HepG2 (cell line): Measurements from ENCODE around the gene NEURL3. TPM values are rescaled to one million over a fixed set of nuclear protein-coding genes. Genes with fewer than 3 reads are reported as not detected.

Experiments
- HNF4G ChIP-seq, 2 experiments: sonication (generic) in 1 of 2; formaldehyde crosslinking in 1 of 2; IDR thresholded peaks; 2 replicates each; pipeline versions ENCODE4 v1.4.0 to v1.6.1; 2011 to 2020; ENCODE audit warnings: borderline replicate concordance in 2 of 2, low read depth in 2 of 2, mild to moderate bottlenecking in 2 of 2, low read length in 1 of 2, missing genetic modification reagents in 1 of 2, moderate library complexity in 1 of 2
- HNRNPL ChIP-seq: fragments of 200-400 bp; formaldehyde crosslinking; IDR thresholded peaks from 2 replicates; pipeline ENCODE4 v1.6.1; 2017; ENCODE audit warnings: mild to moderate bottlenecking, low read depth, low read length
- IRX3 ChIP-seq: sonication (generic); formaldehyde crosslinking; IDR thresholded peaks from 2 replicates; pipeline ENCODE4 v1.8.1; 2023; ENCODE audit warnings: mild to moderate bottlenecking, low read depth, missing genetic modification reagents, borderline replicate concordance
- MED1 ChIP-seq: sonication (generic); formaldehyde crosslinking; IDR thresholded peaks from 2 replicates; pipeline ENCODE4 v1.4.0; 2020; ENCODE audit warnings: missing genetic modification reagents
- RAD51 ChIP-seq: fragments of 450-650 bp; IDR thresholded peaks from 2 replicates; pipeline ENCODE4 v1.6.1; 2016; ENCODE audit warnings: borderline replicate concordance
- SALL1 ChIP-seq: sonication (generic); formaldehyde crosslinking; IDR thresholded peaks from 2 replicates; pipeline ENCODE4 v1.8.0; 2022; ENCODE audit warnings: mild to moderate bottlenecking, missing genetic modification reagents
- STAT5B ChIP-seq: sonication (generic); formaldehyde crosslinking; IDR thresholded peaks from 2 replicates; pipeline ENCODE4 v1.4.0; 2020; ENCODE audit warnings: missing genetic modification reagents
- ZNF260 ChIP-seq: sonication (generic); formaldehyde crosslinking; IDR thresholded peaks from 2 replicates; pipeline ENCODE4 v1.4.0; 2020; ENCODE audit warnings: missing genetic modification reagents, low read depth, mild to moderate bottlenecking, borderline replicate concordance
- ZNF350 ChIP-seq: sonication (generic); formaldehyde crosslinking; IDR thresholded peaks from 2 replicates; pipeline ENCODE4 v1.4.0; 2020; ENCODE audit warnings: mild to moderate bottlenecking, low read depth, missing genetic modification reagents, borderline replicate concordance
- polyA plus RNA-seq, 8 experiments: library from polyadenylated mRNA; depleted of rRNA in 3 of 8; stranded (reverse) in 7 of 8; unstranded in 1 of 8; fragments of >200 nt; fragmentation: Illumina TruSeq in 4 of 8; extraction: Trizol in 4 of 8; gene quantifications; 2 replicates each; pipeline versions ENCODE4 v1.2.1 to v1.2.3, GENCODE V29; 2011 to 2016; ENCODE audit warnings: low read depth in 4 of 8, missing spikeins in 1 of 8, mixed read lengths in 1 of 8; ENCODE audit not compliant: insufficient read depth in 1 of 8
- total RNA-seq, 5 experiments: library from RNA; depleted of rRNA; stranded (reverse); fragments of >200 nt; fragmentation: Illumina TruSeq; extraction: Trizol; gene quantifications; 2 replicates each; pipeline ENCODE4 v1.2.3, GENCODE V29; 2016; ENCODE audit warnings: low read depth in 1 of 5
- TF ChIP-seq, protein P1 (sequence below): sonication (generic); formaldehyde crosslinking; IDR thresholded peaks from 2 replicates; pipeline ENCODE4 v1.5.0; 2020; ENCODE audit warnings: missing genetic modification reagents
- TF ChIP-seq, protein P2 (sequence below): sonication (generic); formaldehyde crosslinking; IDR thresholded peaks from 2 replicates; pipeline ENCODE4 v1.9.0; 2021; ENCODE audit warnings: missing genetic modification reagents, borderline replicate concordance
- TF ChIP-seq, protein P3 (sequence below): sonication (generic); formaldehyde crosslinking; conservative IDR thresholded peaks from 2 replicates; pipeline ENCODE4 v1.4.0; 2020; ENCODE audit warnings: missing genetic modification reagents

NEURL3 gene
- total and polyA plus RNA-seq, 2 of the 13 experiments (the other 11 are each of a cell fraction or from before 2014, with no cell fraction given), result 0.16 to 1.2 TPM

DNA sequence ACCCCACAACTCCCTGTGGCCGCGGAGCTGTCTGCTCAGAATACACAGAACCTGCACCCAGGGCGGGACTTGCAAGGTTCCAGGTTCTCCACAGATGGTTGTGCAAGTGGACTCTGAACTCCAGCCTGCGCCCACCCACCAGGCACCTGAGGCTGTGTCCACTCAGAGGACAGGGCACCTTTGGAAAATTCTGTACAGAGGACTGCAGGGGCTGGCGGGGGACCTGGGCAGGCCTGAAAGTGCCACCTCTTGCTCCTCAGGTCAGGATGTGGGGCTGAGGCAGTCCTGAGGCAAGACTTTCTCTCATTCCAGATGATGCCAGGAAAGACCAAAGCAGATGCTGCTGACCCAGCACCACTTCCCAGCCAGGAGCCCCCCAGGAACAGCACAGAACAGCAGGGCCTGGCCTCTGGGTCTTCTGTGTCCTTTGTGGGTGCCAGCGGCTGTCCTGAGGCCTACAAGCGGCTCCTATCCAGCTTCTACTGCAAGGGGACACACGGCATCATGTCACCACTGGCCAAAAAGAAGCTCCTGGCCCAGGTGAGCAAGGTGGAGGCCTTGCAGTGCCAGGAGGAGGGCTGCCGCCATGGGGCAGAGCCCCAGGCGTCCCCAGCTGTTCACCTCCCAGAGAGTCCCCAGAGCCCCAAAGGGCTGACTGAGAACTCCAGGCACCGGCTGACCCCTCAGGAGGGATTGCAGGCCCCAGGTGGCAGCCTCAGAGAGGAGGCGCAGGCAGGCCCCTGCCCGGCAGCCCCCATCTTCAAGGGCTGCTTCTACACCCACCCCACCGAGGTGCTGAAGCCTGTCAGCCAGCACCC lies 45.8 kb upstream of the NEURL3 start (continued):
- TF ChIP-seq, protein P1, sequence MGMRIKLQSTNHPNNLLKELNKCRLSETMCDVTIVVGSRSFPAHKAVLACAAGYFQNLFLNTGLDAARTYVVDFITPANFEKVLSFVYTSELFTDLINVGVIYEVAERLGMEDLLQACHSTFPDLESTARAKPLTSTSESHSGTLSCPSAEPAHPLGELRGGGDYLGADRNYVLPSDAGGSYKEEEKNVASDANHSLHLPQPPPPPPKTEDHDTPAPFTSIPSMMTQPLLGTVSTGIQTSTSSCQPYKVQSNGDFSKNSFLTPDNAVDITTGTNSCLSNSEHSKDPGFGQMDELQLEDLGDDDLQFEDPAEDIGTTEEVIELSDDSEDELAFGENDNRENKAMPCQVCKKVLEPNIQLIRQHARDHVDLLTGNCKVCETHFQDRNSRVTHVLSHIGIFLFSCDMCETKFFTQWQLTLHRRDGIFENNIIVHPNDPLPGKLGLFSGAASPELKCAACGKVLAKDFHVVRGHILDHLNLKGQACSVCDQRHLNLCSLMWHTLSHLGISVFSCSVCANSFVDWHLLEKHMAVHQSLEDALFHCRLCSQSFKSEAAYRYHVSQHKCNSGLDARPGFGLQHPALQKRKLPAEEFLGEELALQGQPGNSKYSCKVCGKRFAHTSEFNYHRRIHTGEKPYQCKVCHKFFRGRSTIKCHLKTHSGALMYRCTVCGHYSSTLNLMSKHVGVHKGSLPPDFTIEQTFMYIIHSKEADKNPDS (CRISPR knock-in tag), result peak; percentile 40; the same call in 1 of the 2 replicates
- TF ChIP-seq ZNF350 (CRISPR knock-in tag) (0 out of 2 replicates have a peak, but pooled peaks have one; percentile 12), IRX3 (CRISPR knock-in tag) (0 out of 2 replicates have a peak, but pooled peaks have one; percentile 21), MED1 (0 out of 2 replicates have a peak, but pooled peaks have one; percentile 6), RAD51 (no peak), SALL1 (CRISPR knock-in tag) (no peak), ZNF260 (CRISPR knock-in tag) (no peak), HNRNPL (0 out of 2 replicates have a peak, but pooled peaks have one; percentile 26), STAT5B (CRISPR knock-in tag) (no peak), HNF4G (IDR thresholded peaks at IDR 0.05; ENCODE audit: borderline replicate concordance, low read depth, low read length) (peak; percentile 93), HNF4G (CRISPR knock-in tag; IDR thresholded peaks at IDR 0.05; ENCODE audit: borderline replicate concordance, low read depth) (no peak)
- TF ChIP-seq, protein P2, sequence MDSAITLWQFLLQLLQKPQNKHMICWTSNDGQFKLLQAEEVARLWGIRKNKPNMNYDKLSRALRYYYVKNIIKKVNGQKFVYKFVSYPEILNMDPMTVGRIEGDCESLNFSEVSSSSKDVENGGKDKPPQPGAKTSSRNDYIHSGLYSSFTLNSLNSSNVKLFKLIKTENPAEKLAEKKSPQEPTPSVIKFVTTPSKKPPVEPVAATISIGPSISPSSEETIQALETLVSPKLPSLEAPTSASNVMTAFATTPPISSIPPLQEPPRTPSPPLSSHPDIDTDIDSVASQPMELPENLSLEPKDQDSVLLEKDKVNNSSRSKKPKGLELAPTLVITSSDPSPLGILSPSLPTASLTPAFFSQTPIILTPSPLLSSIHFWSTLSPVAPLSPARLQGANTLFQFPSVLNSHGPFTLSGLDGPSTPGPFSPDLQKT (CRISPR knock-in tag), result no peak
- TF ChIP-seq, protein P3, sequence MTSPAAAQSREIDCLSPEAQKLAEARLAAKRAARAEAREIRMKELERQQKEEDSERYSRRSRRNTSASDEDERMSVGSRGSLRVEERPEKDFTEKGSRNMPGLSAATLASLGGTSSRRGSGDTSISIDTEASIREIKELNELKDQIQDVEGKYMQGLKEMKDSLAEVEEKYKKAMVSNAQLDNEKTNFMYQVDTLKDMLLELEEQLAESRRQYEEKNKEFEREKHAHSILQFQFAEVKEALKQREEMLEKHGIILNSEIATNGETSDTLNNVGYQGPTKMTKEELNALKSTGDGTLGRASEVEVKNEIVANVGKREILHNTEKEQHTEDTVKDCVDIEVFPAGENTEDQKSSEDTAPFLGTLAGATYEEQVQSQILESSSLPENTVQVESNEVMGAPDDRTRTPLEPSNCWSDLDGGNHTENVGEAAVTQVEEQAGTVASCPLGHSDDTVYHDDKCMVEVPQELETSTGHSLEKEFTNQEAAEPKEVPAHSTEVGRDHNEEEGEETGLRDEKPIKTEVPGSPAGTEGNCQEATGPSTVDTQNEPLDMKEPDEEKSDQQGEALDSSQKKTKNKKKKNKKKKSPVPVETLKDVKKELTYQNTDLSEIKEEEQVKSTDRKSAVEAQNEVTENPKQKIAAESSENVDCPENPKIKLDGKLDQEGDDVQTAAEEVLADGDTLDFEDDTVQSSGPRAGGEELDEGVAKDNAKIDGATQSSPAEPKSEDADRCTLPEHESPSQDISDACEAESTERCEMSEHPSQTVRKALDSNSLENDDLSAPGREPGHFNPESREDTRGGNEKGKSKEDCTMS, result no peak
